SK-N-SH treated with all-trans-retinoic acid at 6 μM for 48 hours (cell line): Measurements from ENCODE around the gene CAMKMT.

Experiments used
- ATAC-seq: fragments of 200-7000 bp; cut with Tn5 transposase; 3 replicates; pipeline ENCODE4 v1.9.1; 2020; ENCODE audit warnings: mild to moderate bottlenecking, moderate library complexity
- ARNTL ChIP-seq: fragments of 450-650 bp; formaldehyde crosslinking; IDR thresholded peaks from 2 replicates; pipeline ENCODE4 v1.5.0; 2020; ENCODE audit warnings: low read depth, mild to moderate bottlenecking, moderate library complexity, borderline replicate concordance
- BACH2 ChIP-seq: fragments of 250-450 bp; sonication (Bioruptor Pico); IDR thresholded peaks from 2 replicates; pipeline ENCODE4 v1.9.0; 2021; ENCODE audit warnings: mild to moderate bottlenecking, borderline replicate concordance
- CSDC2 ChIP-seq: fragments of 250-450 bp; sonication (Bioruptor Pico); IDR thresholded peaks from 2 replicates; pipeline ENCODE4 v1.5.0; 2020; ENCODE audit warnings: mild to moderate bottlenecking, moderate library complexity
- ESRRG ChIP-seq: fragments of 250-450 bp; sonication (Bioruptor Pico); IDR thresholded peaks from 2 replicates; pipeline ENCODE4 v1.6.1; 2021; ENCODE audit warnings: mild to moderate bottlenecking
- GLIS3 ChIP-seq: fragments of 250-450 bp; sonication (Bioruptor Pico); IDR thresholded peaks from 2 replicates; pipeline ENCODE4 v1.5.0; 2020; ENCODE audit warnings: mild to moderate bottlenecking, moderate library complexity
- ISL1 ChIP-seq: fragments of 250-450 bp; sonication (Bioruptor Pico); IDR thresholded peaks from 2 replicates; pipeline ENCODE4 v2.1.2; 2022; ENCODE audit warnings: mild to moderate bottlenecking, moderate library complexity
- OSR1 ChIP-seq: fragments of 250-450 bp; sonication (Bioruptor Pico); IDR thresholded peaks from 2 replicates; pipeline ENCODE4 v1.8.0; 2022; ENCODE audit warnings: moderate library complexity, mild to moderate bottlenecking, inconsistent platforms
- PPARA ChIP-seq: fragments of 250-450 bp; sonication (Bioruptor Pico); IDR thresholded peaks from 2 replicates; pipeline ENCODE4 v1.5.0; 2020; ENCODE audit warnings: mild to moderate bottlenecking, borderline replicate concordance
- RARB ChIP-seq: fragments of 250-450 bp; sonication (Bioruptor Pico); IDR thresholded peaks from 2 replicates; pipeline ENCODE4 v1.8.0; 2021; ENCODE audit warnings: mild to moderate bottlenecking, moderate library complexity
- SNAI2 ChIP-seq: fragments of 250-450 bp; sonication (Bioruptor Pico); IDR thresholded peaks from 2 replicates; pipeline ENCODE4 v1.5.0; 2020; ENCODE audit warnings: mild to moderate bottlenecking, moderate library complexity
- TCF4 ChIP-seq: fragments of 250-450 bp; sonication (Bioruptor Pico); IDR thresholded peaks from 2 replicates; pipeline ENCODE4 v1.8.0; 2021; ENCODE audit warnings: mild to moderate bottlenecking, moderate library complexity, borderline replicate concordance
- TOX ChIP-seq: fragments of 250-450 bp; sonication (Bioruptor Pico); IDR thresholded peaks from 2 replicates; pipeline ENCODE4 v1.8.0; 2021; ENCODE audit warnings: mild to moderate bottlenecking, moderate library complexity, borderline replicate concordance
- ZC3H10 ChIP-seq: fragments of 250-450 bp; sonication (Bioruptor Pico); IDR thresholded peaks from 2 replicates; pipeline ENCODE4 v1.5.1; 2021; ENCODE audit warnings: mild to moderate bottlenecking, moderate library complexity
- ZFP3 ChIP-seq: fragments of 250-450 bp; sonication (Bioruptor Pico); IDR thresholded peaks from 2 replicates; pipeline ENCODE4 v1.5.0; 2020; ENCODE audit warnings: mild to moderate bottlenecking, moderate library complexity
- ZFP30 ChIP-seq: fragments of 450-650 bp; formaldehyde crosslinking; IDR thresholded peaks from 2 replicates; pipeline ENCODE4 v1.5.0; 2022; ENCODE audit warnings: mild to moderate bottlenecking, moderate library complexity
- ZNF565 ChIP-seq: fragments of 450-650 bp; formaldehyde crosslinking; conservative IDR thresholded peaks from 2 replicates; pipeline ENCODE4 v1.5.0; 2020; ENCODE audit warnings: low read depth, mild to moderate bottlenecking, moderate library complexity
- ZNF70 ChIP-seq: fragments of 450-650 bp; formaldehyde crosslinking; IDR thresholded peaks from 2 replicates; pipeline ENCODE4 v1.5.0; 2020; ENCODE audit warnings: mild to moderate bottlenecking, moderate library complexity
- ZNF8 ChIP-seq: fragments of 450-650 bp; formaldehyde crosslinking; IDR thresholded peaks from 2 replicates; pipeline ENCODE4 v1.5.0; 2020; ENCODE audit warnings: mild to moderate bottlenecking, moderate library complexity
- TF ChIP-seq, protein P1 (sequence below): fragments of 250-450 bp; sonication (Bioruptor Pico); IDR thresholded peaks from 2 replicates; pipeline ENCODE4 v1.5.1; 2021; ENCODE audit warnings: mild to moderate bottlenecking, moderate library complexity
- TF ChIP-seq, protein P2 (sequence below): fragments of 250-450 bp; sonication (Bioruptor Pico); IDR thresholded peaks from 2 replicates; pipeline ENCODE4 v1.8.0; 2020; ENCODE audit warnings: mild to moderate bottlenecking, moderate library complexity, borderline replicate concordance
- TF ChIP-seq, protein P3 (sequence below): fragments of 250-450 bp; sonication (Bioruptor Pico); IDR thresholded peaks from 2 replicates; pipeline ENCODE4 v1.5.1; 2020; ENCODE audit warnings: low read depth, mild to moderate bottlenecking, moderate library complexity
- TF ChIP-seq, protein P4 (sequence below): fragments of 250-450 bp; sonication (Bioruptor Pico); IDR thresholded peaks from 2 replicates; pipeline ENCODE4 v1.5.0; 2020; ENCODE audit warnings: mild to moderate bottlenecking, moderate library complexity
- TF ChIP-seq, protein P5 (sequence below): fragments of 250-450 bp; sonication (Bioruptor Pico); IDR thresholded peaks from 2 replicates; pipeline ENCODE4 v1.8.0; 2021; ENCODE audit warnings: low read depth, mild to moderate bottlenecking, moderate library complexity, borderline replicate concordance

CAMKMT gene

DNA sequence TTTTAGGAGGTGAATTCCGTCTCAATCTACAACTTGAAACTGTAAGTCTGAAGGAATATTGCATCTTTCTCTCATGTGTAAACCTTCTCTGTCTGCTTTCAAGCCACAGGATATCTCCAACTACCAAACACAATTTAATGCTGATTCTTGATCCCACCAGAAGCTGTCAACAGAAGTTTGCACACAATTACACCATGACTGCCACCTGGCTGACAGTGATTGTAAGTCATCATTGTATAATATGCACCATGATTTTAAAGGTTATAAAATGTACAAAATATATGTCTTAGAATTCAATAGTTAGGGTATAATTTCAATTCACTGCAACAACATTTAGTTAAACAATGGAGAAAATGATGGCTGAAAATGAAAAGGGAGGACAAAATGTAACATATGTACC is 18.9 kb upstream of the CAMKMT start (continued):
- TF ChIP-seq, protein P1, sequence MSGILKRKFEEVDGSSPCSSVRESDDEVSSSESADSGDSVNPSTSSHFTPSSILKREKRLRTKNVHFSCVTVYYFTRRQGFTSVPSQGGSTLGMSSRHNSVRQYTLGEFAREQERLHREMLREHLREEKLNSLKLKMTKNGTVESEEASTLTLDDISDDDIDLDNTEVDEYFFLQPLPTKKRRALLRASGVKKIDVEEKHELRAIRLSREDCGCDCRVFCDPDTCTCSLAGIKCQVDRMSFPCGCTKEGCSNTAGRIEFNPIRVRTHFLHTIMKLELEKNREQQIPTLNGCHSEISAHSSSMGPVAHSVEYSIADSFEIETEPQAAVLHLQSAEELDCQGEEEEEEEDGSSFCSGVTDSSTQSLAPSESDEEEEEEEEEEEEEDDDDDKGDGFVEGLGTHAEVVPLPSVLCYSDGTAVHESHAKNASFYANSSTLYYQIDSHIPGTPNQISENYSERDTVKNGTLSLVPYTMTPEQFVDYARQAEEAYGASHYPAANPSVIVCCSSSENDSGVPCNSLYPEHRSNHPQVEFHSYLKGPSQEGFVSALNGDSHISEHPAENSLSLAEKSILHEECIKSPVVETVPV (CRISPR knock-in tag), result no peak
- no peak for TF ChIP-seq ZNF70 (CRISPR knock-in tag)
- TF ChIP-seq TOX (CRISPR knock-in tag), result no peak
- no peak for TF ChIP-seq ZNF8 (CRISPR knock-in tag)
- TF ChIP-seq ZC3H10, result no peak
- no peak for TF ChIP-seq ARNTL (CRISPR knock-in tag)
- TF ChIP-seq GLIS3 (CRISPR knock-in tag), result no peak
- TF ChIP-seq OSR1, result no peak
- TF ChIP-seq ZNF565, result no peak
- no peak for TF ChIP-seq PPARA (CRISPR knock-in tag)
- TF ChIP-seq ESRRG (CRISPR knock-in tag), result no peak
- no peak for TF ChIP-seq CSDC2 (CRISPR knock-in tag)
- TF ChIP-seq, all 23 proteins: peak for 0

DNA sequence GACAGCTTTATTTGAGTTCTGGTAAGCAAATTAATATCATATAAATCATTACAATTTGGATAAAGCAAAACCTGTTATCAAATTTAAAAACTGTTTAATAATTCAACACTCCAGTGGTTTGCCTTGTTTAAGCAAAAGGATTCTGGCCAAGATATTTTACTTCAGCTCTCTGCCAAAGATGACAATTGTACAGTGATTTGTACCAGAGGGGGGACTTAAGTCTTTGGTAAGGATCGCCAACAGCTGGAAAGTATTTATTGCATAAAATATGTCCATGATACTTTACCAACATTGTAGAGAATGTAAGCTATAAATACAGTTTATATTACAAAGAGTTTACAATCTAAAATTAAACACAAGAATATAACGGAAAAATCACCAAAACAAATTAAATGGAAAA is 14.2 kb upstream of the CAMKMT start:
- ATAC-seq, result no peak
- no peak for TF ChIP-seq RARB (CRISPR knock-in tag)
- no peak for TF ChIP-seq ZNF8 (CRISPR knock-in tag)
- TF ChIP-seq, protein P2, sequence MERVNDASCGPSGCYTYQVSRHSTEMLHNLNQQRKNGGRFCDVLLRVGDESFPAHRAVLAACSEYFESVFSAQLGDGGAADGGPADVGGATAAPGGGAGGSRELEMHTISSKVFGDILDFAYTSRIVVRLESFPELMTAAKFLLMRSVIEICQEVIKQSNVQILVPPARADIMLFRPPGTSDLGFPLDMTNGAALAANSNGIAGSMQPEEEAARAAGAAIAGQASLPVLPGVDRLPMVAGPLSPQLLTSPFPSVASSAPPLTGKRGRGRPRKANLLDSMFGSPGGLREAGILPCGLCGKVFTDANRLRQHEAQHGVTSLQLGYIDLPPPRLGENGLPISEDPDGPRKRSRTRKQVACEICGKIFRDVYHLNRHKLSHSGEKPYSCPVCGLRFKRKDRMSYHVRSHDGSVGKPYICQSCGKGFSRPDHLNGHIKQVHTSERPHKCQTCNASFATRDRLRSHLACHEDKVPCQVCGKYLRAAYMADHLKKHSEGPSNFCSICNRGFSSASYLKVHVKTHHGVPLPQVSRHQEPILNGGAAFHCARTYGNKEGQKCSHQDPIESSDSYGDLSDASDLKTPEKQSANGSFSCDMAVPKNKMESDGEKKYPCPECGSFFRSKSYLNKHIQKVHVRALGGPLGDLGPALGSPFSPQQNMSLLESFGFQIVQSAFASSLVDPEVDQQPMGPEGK (CRISPR knock-in tag), result no peak
- no peak for TF ChIP-seq BACH2 (CRISPR knock-in tag)
- TF ChIP-seq SNAI2 (CRISPR knock-in tag), result no peak
- TF ChIP-seq ISL1 (CRISPR knock-in tag), result no peak
- TF ChIP-seq ZFP3 (CRISPR knock-in tag), result no peak
- TF ChIP-seq, protein P3, sequence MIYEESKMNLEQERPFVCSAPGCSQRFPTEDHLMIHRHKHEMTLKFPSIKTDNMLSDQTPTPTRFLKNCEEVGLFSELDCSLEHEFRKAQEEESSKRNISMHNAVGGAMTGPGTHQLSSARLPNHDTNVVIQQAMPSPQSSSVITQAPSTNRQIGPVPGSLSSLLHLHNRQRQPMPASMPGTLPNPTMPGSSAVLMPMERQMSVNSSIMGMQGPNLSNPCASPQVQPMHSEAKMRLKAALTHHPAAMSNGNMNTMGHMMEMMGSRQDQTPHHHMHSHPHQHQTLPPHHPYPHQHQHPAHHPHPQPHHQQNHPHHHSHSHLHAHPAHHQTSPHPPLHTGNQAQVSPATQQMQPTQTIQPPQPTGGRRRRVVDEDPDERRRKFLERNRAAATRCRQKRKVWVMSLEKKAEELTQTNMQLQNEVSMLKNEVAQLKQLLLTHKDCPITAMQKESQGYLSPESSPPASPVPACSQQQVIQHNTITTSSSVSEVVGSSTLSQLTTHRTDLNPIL, result no peak
- no peak for TF ChIP-seq ZC3H10
- TF ChIP-seq, protein P4, sequence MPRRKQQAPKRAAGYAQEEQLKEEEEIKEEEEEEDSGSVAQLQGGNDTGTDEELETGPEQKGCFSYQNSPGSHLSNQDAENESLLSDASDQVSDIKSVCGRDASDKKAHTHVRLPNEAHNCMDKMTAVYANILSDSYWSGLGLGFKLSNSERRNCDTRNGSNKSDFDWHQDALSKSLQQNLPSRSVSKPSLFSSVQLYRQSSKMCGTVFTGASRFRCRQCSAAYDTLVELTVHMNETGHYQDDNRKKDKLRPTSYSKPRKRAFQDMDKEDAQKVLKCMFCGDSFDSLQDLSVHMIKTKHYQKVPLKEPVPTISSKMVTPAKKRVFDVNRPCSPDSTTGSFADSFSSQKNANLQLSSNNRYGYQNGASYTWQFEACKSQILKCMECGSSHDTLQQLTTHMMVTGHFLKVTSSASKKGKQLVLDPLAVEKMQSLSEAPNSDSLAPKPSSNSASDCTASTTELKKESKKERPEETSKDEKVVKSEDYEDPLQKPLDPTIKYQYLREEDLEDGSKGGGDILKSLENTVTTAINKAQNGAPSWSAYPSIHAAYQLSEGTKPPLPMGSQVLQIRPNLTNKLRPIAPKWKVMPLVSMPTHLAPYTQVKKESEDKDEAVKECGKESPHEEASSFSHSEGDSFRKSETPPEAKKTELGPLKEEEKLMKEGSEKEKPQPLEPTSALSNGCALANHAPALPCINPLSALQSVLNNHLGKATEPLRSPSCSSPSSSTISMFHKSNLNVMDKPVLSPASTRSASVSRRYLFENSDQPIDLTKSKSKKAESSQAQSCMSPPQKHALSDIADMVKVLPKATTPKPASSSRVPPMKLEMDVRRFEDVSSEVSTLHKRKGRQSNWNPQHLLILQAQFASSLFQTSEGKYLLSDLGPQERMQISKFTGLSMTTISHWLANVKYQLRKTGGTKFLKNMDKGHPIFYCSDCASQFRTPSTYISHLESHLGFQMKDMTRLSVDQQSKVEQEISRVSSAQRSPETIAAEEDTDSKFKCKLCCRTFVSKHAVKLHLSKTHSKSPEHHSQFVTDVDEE (CRISPR knock-in tag), result no peak
- no peak for TF ChIP-seq CSDC2 (CRISPR knock-in tag)
- no peak for TF ChIP-seq TCF4
- no peak for TF ChIP-seq ZFP30
- no peak for TF ChIP-seq ZNF565
- TF ChIP-seq, protein P1 (CRISPR knock-in tag), result no peak
- TF ChIP-seq, protein P5, sequence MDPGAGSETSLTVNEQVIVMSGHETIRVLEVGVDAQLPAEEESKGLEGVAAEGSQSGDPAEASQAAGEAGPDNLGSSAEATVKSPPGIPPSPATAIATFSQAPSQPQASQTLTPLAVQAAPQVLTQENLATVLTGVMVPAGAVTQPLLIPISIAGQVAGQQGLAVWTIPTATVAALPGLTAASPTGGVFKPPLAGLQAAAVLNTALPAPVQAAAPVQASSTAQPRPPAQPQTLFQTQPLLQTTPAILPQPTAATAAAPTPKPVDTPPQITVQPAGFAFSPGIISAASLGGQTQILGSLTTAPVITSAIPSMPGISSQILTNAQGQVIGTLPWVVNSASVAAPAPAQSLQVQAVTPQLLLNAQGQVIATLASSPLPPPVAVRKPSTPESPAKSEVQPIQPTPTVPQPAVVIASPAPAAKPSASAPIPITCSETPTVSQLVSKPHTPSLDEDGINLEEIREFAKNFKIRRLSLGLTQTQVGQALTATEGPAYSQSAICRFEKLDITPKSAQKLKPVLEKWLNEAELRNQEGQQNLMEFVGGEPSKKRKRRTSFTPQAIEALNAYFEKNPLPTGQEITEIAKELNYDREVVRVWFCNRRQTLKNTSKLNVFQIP (CRISPR knock-in tag), result no peak
- TF ChIP-seq OSR1, result no peak
- TF ChIP-seq ARNTL (CRISPR knock-in tag), result no peak
- TF ChIP-seq GLIS3 (CRISPR knock-in tag), result no peak
- TF ChIP-seq ZNF70 (CRISPR knock-in tag), result no peak
